Stimulated activated CD8-positive, alpha-beta memory T cell treated with anti-CD3 and anti-CD28 coated beads, Interleukin-2, amount 100 ng/mL, for 48 hours (primary cell): ENCODE results near the gene KRTAP5-6.
A peak's percentile ranks its signal among the peaks of the same experiment; 100 is the strongest.
"Not testable (repeated sequence)": the region's sequence is repeated elsewhere in the genome, so short reads cannot be mapped to it uniquely, and the experiment has no call there.

Experiments used
- DNase-seq, 2 donors: peaks; one replicate each; pipeline ENCODE4 v3.0.0-alpha.2; 2020; ENCODE audit warnings: low read depth in 2 of 2

The KRTAP5-6 gene

GRCh38 chr11:1683904-1684572 lies 13.0 kb upstream of the KRTAP5-6 start:
- not testable (repeated sequence) for DNase-seq

GRCh38 chr11:1684886-1685874 lies 11.8 kb upstream of the KRTAP5-6 start:
- DNase-seq, result not testable (repeated sequence)

GRCh38 chr11:1686220-1686619 lies 10.8 kb upstream of the KRTAP5-6 start:
- DNase-seq, result not testable (repeated sequence)

- not testable (repeated sequence) for DNase-seq
Measured at GRCh38 chr11:1688336-1688947, 8.6 kb upstream of the KRTAP5-6 start.

- DNase-seq, result not testable (repeated sequence)
Measured at GRCh38 chr11:1689250-1690166, 7.5 kb upstream of the KRTAP5-6 start.

GRCh38 chr11:1690167-1691025 lies 6.6 kb upstream of the KRTAP5-6 start:
- DNase-seq, result no peak

- DNase-seq, result no peak
Measured at GRCh38 chr11:1691026-1691877, 5.7 kb upstream of the KRTAP5-6 start.

- DNase-seq, result no peak
Measured at GRCh38 chr11:1691878-1692707, 4.9 kb upstream of the KRTAP5-6 start.

GRCh38 chr11:1692708-1693326 lies 4.2 kb upstream of the KRTAP5-6 start:
- no peak for DNase-seq

- peak; percentile 58 to 67 for DNase-seq
Measured at GRCh38 chr11:1693327-1694063, 3.5 kb upstream of the KRTAP5-6 start.

- peak; percentile 78 to 84 for DNase-seq
Measured at GRCh38 chr11:1694064-1694845, 2.7 kb upstream of the KRTAP5-6 start.

GRCh38 chr11:1694846-1695547 lies 2.0 kb upstream of the KRTAP5-6 start:
- DNase-seq, result no peak

GRCh38 chr11:1695548-1696108 lies 1.4 kb upstream of the KRTAP5-6 start:
- DNase-seq, result no peak

- DNase-seq, result no peak
Measured at GRCh38 chr11:1699771-1700170, 2.8 kb downstream of the KRTAP5-6 start.

- peak in 1 of 2 donors; percentile 17 for DNase-seq
Measured at GRCh38 chr11:1701091-1701807, 4.3 kb downstream of the KRTAP5-6 start.
